ENCODE results near the gene CD8A.
"Not testable (repeated sequence)": the region's sequence is repeated elsewhere in the genome, so short reads cannot be mapped to it uniquely, and the experiment has no call there.

GRCh38 chr2:86734896-86735295 is 55.8 kb downstream of the CD8A start:
- TF ChIP-seq CTCF (IDR thresholded peaks at IDR 0.05; ENCODE audit: insufficient read depth, low read length); REST (IDR thresholded peaks at IDR 0.05; ENCODE audit: insufficient replicate concordance, low read depth); POLR2AphosphoS5 (IDR thresholded peaks at IDR 0.05; ENCODE audit: low read depth); GABPA (IDR thresholded peaks at IDR 0.05; ENCODE audit: low read depth): not testable (repeated sequence)

All from HL-60 (cell line).